ENCODE measurements around the gene KLK10. TPM values are rescaled to one million over a fixed set of nuclear protein-coding genes. Genes with fewer than 3 reads are reported as not detected.

KLK10 gene
- total RNA-seq, 2 experiments from 2014 or later, result not detected

DNA sequence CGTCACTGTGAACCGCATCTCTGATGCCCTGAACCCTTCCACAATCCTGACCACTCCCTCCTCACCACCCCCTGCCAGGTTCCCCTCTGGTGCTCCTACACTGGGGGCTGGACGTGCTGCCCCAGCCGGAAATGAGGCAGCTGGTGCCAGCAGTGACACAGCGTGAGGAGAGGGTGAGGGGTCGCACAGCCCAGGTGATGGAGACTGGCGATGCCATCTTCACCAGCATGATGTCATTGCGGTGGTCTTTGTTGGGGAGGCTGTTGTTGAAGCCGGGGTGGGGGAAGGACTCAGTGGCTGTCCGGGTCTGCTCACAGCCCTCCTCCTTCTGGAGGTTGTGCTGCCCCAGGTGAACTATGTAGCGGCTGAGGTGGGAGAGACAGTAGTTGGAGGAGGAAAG, 4.4 kb upstream of the KLK10 start:
- H3K9me3 Mint-ChIP-seq, result no peaks in the 10 kb centered on the region
- H3K27me3 Mint-ChIP-seq (ENCODE audit: low read depth), result peaks cover 41% of the 10 kb centered on the region
- H3K4me3 Mint-ChIP-seq, result no peak overlapping the region
- CTCF ChIA-PET, result no interaction called here
- H3K27ac Mint-ChIP-seq, result no peak overlapping the region
- intact Hi-C loops (cut with micrococcal nuclease), result no loop called here
- no peaks in the 10 kb centered on the region for H3K4me1 Mint-ChIP-seq (ENCODE audit: low read depth)
- H3K36me3 Mint-ChIP-seq (ENCODE audit: low read depth), result no peaks in the 10 kb centered on the region
- no peak for DNase-seq

DNA sequence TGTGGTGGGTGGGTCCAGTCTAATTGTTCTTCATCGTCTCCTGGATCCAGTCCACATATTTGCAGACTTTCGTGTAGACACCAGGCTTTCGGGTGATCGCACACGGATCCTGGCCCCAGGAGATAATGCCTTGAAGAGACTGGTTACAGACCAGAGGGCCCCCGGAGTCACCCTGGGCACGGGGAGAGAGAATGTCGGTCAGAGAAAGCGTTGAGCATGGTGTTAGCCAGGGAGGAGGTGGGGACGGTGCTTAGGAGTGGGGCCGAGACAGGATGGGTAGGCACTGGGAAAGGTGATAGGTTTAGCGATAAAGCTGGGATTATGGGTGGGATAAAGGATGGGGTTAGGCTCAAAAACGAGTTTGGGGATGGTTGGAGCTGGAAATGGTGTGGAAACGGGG, 3.0 kb upstream of the KLK10 start:
- Mint-ChIP-seq H3K4me3 (no peak overlapping the region), H3K27me3 (ENCODE audit: low read depth) (peaks cover 50% of the 10 kb centered on the region), H3K4me1 (ENCODE audit: low read depth) (peaks cover 8% of the 10 kb centered on the region), H3K36me3 (ENCODE audit: low read depth) (no peaks in the 10 kb centered on the region), H3K9me3 (no peaks in the 10 kb centered on the region), H3K27ac (no peak overlapping the region)
- intact Hi-C loops (cut with micrococcal nuclease), result no loop called here
- CTCF ChIA-PET, result no interaction called here
- no peak for DNase-seq

- peaks cover 56% of the 10 kb centered on the region for H3K27me3 Mint-ChIP-seq (ENCODE audit: low read depth)
- DNase-seq, result peak; percentile 41
Measured at GRCh38 chr19:51020988-51021651, 1.6 kb upstream of the KLK10 start.

GRCh38 chr19:51018745-51019543, 565 bp downstream of the KLK10 start:
- intact Hi-C loops (cut with micrococcal nuclease), result loop anchor here (10.0 kb wide), 1 partner anchor 94 kb away; no protein-coding TSS in a partner anchor
- Mint-ChIP-seq H3K36me3 (ENCODE audit: low read depth) (no peaks in the 10 kb centered on the region), H3K9me3 (no peaks in the 10 kb centered on the region), H3K27ac (no peak overlapping the region), H3K27me3 (ENCODE audit: low read depth) (peaks cover 62% of the 10 kb centered on the region), H3K4me1 (ENCODE audit: low read depth) (peaks cover 13% of the 10 kb centered on the region), H3K4me3 (no peak overlapping the region)
- DNase-seq, result no peak
- CTCF ChIA-PET, result interaction anchor here (0.6 kb wide), 1 partner anchor 47 kb away, joined by 5 read pairs; no protein-coding TSS in a partner anchor

More at GRCh38 chr19:51020988-51021651, 1.6 kb upstream of the KLK10 start:
- CTCF ChIA-PET, result interaction anchor here (0.7 to 2.6 kb wide), 6 partner anchors 24 to 467 kb away, joined by 3 to 22 read pairs (median 4); no protein-coding TSS in a partner anchor
- no peak overlapping the region for H3K4me3 Mint-ChIP-seq
- no peaks in the 10 kb centered on the region for H3K9me3 Mint-ChIP-seq
- intact Hi-C loops (cut with micrococcal nuclease), result loop anchor here (1.0 kb wide), 2 partner anchors 75 to 148 kb away; no protein-coding TSS in a partner anchor
- H3K36me3 Mint-ChIP-seq (ENCODE audit: low read depth), result no peaks in the 10 kb centered on the region
- H3K4me1 Mint-ChIP-seq (ENCODE audit: low read depth), result peaks cover 13% of the 10 kb centered on the region
- no peak overlapping the region for H3K27ac Mint-ChIP-seq

GRCh38 chr19:51016798-51017683, 2.5 kb downstream of the KLK10 start:
- Mint-ChIP-seq H3K27me3 (ENCODE audit: low read depth) (peaks cover 62% of the 10 kb centered on the region), H3K27ac (no peak overlapping the region), H3K4me1 (ENCODE audit: low read depth) (peaks cover 13% of the 10 kb centered on the region), H3K9me3 (no peaks in the 10 kb centered on the region), H3K36me3 (ENCODE audit: low read depth) (no peaks in the 10 kb centered on the region), H3K4me3 (no peak overlapping the region)
- CTCF ChIA-PET, result interaction anchor here (2.2 kb wide), 1 partner anchor 11 kb away, joined by 5 read pairs; no protein-coding TSS in a partner anchor
- intact Hi-C loops (cut with micrococcal nuclease), result loop anchor here (10.0 kb wide), 1 partner anchor 92 kb away; no protein-coding TSS in a partner anchor
- DNase-seq, result peak; percentile 32

GRCh38 chr19:51015691-51016267, 3.7 kb downstream of the KLK10 start:
- CTCF ChIA-PET, result interaction anchor here (0.7 to 2.2 kb wide), 3 partner anchors 12 to 184 kb away, joined by 4 to 6 read pairs (median 5); no protein-coding TSS in a partner anchor
- Mint-ChIP-seq H3K36me3 (ENCODE audit: low read depth) (no peaks in the 10 kb centered on the region), H3K4me1 (ENCODE audit: low read depth) (peaks cover 13% of the 10 kb centered on the region), H3K4me3 (no peak overlapping the region), H3K27me3 (ENCODE audit: low read depth) (peaks cover 63% of the 10 kb centered on the region), H3K27ac (no peak overlapping the region), H3K9me3 (no peaks in the 10 kb centered on the region)
- intact Hi-C loops (cut with micrococcal nuclease), result loop anchor here (10.0 kb wide), 1 partner anchor 91 kb away; no protein-coding TSS in a partner anchor
- no peak for DNase-seq

- Mint-ChIP-seq H3K27me3 (ENCODE audit: low read depth) (peaks cover 57% of the 10 kb centered on the region), H3K9me3 (no peaks in the 10 kb centered on the region)
- CTCF ChIA-PET, result no interaction called here
Measured at GRCh38 chr19:51014242-51014641, 5.3 kb downstream of the KLK10 start.

GRCh38 chr19:51012661-51013190, 6.8 kb downstream of the KLK10 start:
- Mint-ChIP-seq H3K4me1 (ENCODE audit: low read depth) (peaks cover 7% of the 10 kb centered on the region), H3K9me3 (no peaks in the 10 kb centered on the region), H3K4me3 (no peak overlapping the region), H3K36me3 (ENCODE audit: low read depth) (no peaks in the 10 kb centered on the region), H3K27me3 (ENCODE audit: low read depth) (peaks cover 52% of the 10 kb centered on the region), H3K27ac (no peak overlapping the region)
- no peak for DNase-seq
- CTCF ChIA-PET, result interaction anchor here (1.0 kb wide), 2 partner anchors 54 to 146 kb away, joined by 3 to 4 read pairs; no protein-coding TSS in a partner anchor
- intact Hi-C loops (cut with micrococcal nuclease), result loop anchor here (10.0 kb wide), 1 partner anchor 88 kb away; no protein-coding TSS in a partner anchor

More at GRCh38 chr19:51014242-51014641, 5.3 kb downstream of the KLK10 start:
- peaks cover 13% of the 10 kb centered on the region for H3K4me1 Mint-ChIP-seq (ENCODE audit: low read depth)
- no peak overlapping the region for H3K4me3 Mint-ChIP-seq
- H3K27ac Mint-ChIP-seq, result no peak overlapping the region
- no peaks in the 10 kb centered on the region for H3K36me3 Mint-ChIP-seq (ENCODE audit: low read depth)
- no peak for DNase-seq
- intact Hi-C loops (cut with micrococcal nuclease), result loop anchor here (10.0 kb wide), 1 partner anchor 89 kb away; no protein-coding TSS in a partner anchor

DNA sequence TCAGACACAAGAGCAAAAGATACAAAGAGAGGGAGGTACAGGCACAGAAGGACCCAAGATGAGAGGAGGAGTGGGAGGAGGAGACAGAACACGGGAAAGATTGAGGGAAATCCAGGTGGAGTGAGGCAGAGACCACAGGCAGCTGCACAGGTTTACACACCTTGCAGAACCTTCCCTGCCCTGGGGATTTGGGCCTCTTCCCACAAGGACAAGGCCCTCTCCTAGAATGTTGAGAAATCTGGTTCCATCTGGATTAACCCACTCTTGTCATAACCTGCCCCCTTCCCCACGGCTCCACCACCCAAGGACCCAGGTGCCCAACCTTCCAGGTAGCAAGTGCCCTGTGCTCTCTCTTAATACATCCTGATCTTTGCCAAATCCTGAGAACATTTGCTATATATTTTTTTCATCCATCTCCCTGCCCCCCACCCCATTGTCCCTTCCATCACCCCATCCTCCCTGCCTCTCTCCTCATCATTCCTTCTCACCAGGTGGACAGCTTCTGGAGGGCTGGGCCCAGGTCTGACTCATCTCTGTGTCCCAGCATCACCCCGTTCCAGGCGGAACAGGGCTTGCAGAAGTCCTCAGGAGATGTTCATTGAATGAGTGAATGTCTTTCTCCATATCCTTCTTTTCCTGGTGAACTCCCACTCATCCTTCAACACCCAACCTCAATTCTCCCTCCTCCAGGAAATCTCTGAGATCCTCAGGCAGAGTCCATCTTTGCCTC, 9.3 kb downstream of the KLK10 start:
- no peaks in the 10 kb centered on the region for H3K4me1 Mint-ChIP-seq (ENCODE audit: low read depth)
- H3K27me3 Mint-ChIP-seq (ENCODE audit: low read depth), result peaks cover 36% of the 10 kb centered on the region
- intact Hi-C loops (cut with micrococcal nuclease), result loop anchor here (10.0 kb wide), 1 partner anchor 85 kb away; no protein-coding TSS in a partner anchor

GRCh38 chr19:51009061-51009891, 10.2 kb downstream of the KLK10 start:
- CTCF ChIA-PET, result no interaction called here
- Mint-ChIP-seq H3K27ac (no peak overlapping the region), H3K27me3 (ENCODE audit: low read depth) (peaks cover 30% of the 10 kb centered on the region), H3K36me3 (ENCODE audit: low read depth) (no peaks in the 10 kb centered on the region), H3K4me1 (ENCODE audit: low read depth) (no peaks in the 10 kb centered on the region), H3K4me3 (no peak overlapping the region), H3K9me3 (no peaks in the 10 kb centered on the region)
- intact Hi-C loops (cut with micrococcal nuclease), result no loop called here
- no peak for DNase-seq

More for the DNA sequence above, 9.3 kb downstream of the KLK10 start:
- CTCF ChIA-PET, result no interaction called here
- Mint-ChIP-seq H3K4me3 (no peak overlapping the region), H3K27ac (no peak overlapping the region), H3K9me3 (no peaks in the 10 kb centered on the region), H3K36me3 (ENCODE audit: low read depth) (no peaks in the 10 kb centered on the region)
- no peak for DNase-seq
